Breast epithelium (tissue), 3 donors: ENCODE data around the gene TPSB2.
"Not testable (repeated sequence)": the region's sequence is repeated elsewhere in the genome, so short reads cannot be mapped to it uniquely, and the experiment has no call there.

Source experiments
- CTCF ChIP-seq, 3 donors: fragments of 450-650 bp; IDR thresholded peaks; one replicate each; pipeline ENCODE4 v1.5.1; 2016 to 2017; ENCODE audit warnings: antibody characterized with exemption in 3 of 3, mild to moderate bottlenecking in 3 of 3, moderate library complexity in 3 of 3
- POLR2A ChIP-seq: fragments of 450-650 bp; IDR thresholded peaks from one replicate; pipeline ENCODE4 v1.6.1; 2016; ENCODE audit warnings: antibody characterized with exemption, mild to moderate bottlenecking, moderate library complexity
- POLR2AphosphoS5 ChIP-seq, 3 donors: sonication (generic); formaldehyde crosslinking; IDR thresholded peaks; one replicate each; pipeline ENCODE4 v1.6.1; 2017; ENCODE audit warnings: antibody characterized with exemption in 3 of 3

- not testable (repeated sequence) for TF ChIP-seq CTCF (IDR thresholded peaks at IDR 0.05); POLR2A; POLR2AphosphoS5 (IDR thresholded peaks at IDR 0.05)
Measured at GRCh38 chr16:1254821-1255220, 24.8 kb upstream of the TPSB2 start.
